Activated T-cell treated with anti-CD3 and anti-CD28 coated beads, Interleukin-2, amount 50 U/mL, for 72 hours (primary cell): Measurements from ENCODE around the gene WDR20. TPM values are rescaled to one million over a fixed set of nuclear protein-coding genes. Genes with fewer than 3 reads are reported as not detected.

Experiments used
- ATAC-seq, 2 donors: fragments of 150-1000 bp; cut with Tn5 transposase; replicated peaks in 1 of 2; 2 replicates each; pipeline ENCODE4 v1.10.0; 2021; ENCODE audit warnings: moderate library complexity in 2 of 2, mild to moderate bottlenecking in 1 of 2
- DNase-seq, 2 donors: peaks; one replicate each; pipeline ENCODE4 v3.0.0; 2021 to 2022; ENCODE audit warnings: mixed read lengths in 1 of 2
- H3K27ac Mint-ChIP-seq: one replicate; pipeline ENCODE4 v1.8.0; 2022; ENCODE audit warnings: mild to moderate bottlenecking, moderate library complexity, mixed read lengths
- H3K27me3 Mint-ChIP-seq: one replicate; pipeline ENCODE4 v1.8.0; 2022; ENCODE audit warnings: low read depth, mixed read lengths
- H3K36me3 Mint-ChIP-seq, 2 donors: one replicate each; pipeline ENCODE4 v1.8.0; 2022; ENCODE audit warnings: mixed read lengths in 2 of 2, mild to moderate bottlenecking in 1 of 2; ENCODE audit not compliant: insufficient read depth in 2 of 2
- H3K4me1 Mint-ChIP-seq: one replicate; pipeline ENCODE4 v1.8.0; 2022; ENCODE audit warnings: low read depth, mixed read lengths
- H3K4me3 Mint-ChIP-seq, 2 donors: one replicate each; pipeline ENCODE4 v1.8.0; 2022; ENCODE audit warnings: mild to moderate bottlenecking in 2 of 2, mixed read lengths in 2 of 2, moderate library complexity in 2 of 2
- H3K9me3 Mint-ChIP-seq, 2 donors: one replicate each; pipeline ENCODE4 v1.8.0; 2022; ENCODE audit warnings: mixed read lengths in 2 of 2
- total RNA-seq, 2 donors: library from RNA; stranded (reverse); gene quantifications; one replicate each; pipeline ENCODE4 v1.2.3, GENCODE V29; 2022

WDR20 gene
- total RNA-seq, 2 donors from 2014 or later: 23.8 to 29.9 TPM

GRCh38 chr14:102209224-102209966 is 69.7 kb downstream of the WDR20 start:
- no peak for ATAC-seq
- Mint-ChIP-seq H3K36me3 (peaks cover 1 to 9% of the 10 kb centered on the region in 2 donors), H3K9me3 (no peaks in the 10 kb centered on the region), H3K27ac (no peak overlapping the region), H3K4me1 (no peaks in the 10 kb centered on the region), H3K27me3 (no peaks in the 10 kb centered on the region), H3K4me3 (no peak overlapping the region)
- no peak for DNase-seq

GRCh38 chr14:102210421-102211042 is 70.8 kb downstream of the WDR20 start:
- Mint-ChIP-seq H3K9me3 (no peaks in the 10 kb centered on the region), H3K4me1 (no peaks in the 10 kb centered on the region), H3K4me3 (no peak overlapping the region), H3K36me3 (peaks cover 0 to 6% of the 10 kb centered on the region in 2 donors), H3K27me3 (no peaks in the 10 kb centered on the region), H3K27ac (no peak overlapping the region)
- no peak for DNase-seq
- ATAC-seq: no peak

- Mint-ChIP-seq H3K27me3 (no peaks in the 10 kb centered on the region), H3K9me3 (no peaks in the 10 kb centered on the region), H3K4me3 (no peak overlapping the region), H3K27ac (no peak overlapping the region), H3K36me3 (peaks cover 0 to 5% of the 10 kb centered on the region in 2 donors), H3K4me1 (no peaks in the 10 kb centered on the region)
- no peak for DNase-seq
- ATAC-seq: no peak
Observed at GRCh38 chr14:102211240-102211639, 71.5 kb downstream of the WDR20 start.

- Mint-ChIP-seq H3K4me3 (no peak overlapping the region), H3K9me3 (no peaks in the 10 kb centered on the region), H3K4me1 (no peaks in the 10 kb centered on the region), H3K27me3 (no peaks in the 10 kb centered on the region), H3K36me3 (peaks cover 0 to 5% of the 10 kb centered on the region in 2 donors), H3K27ac (no peak overlapping the region)
- ATAC-seq (no peak), DNase-seq (no peak)
Observed at GRCh38 chr14:102212356-102212755, 72.7 kb downstream of the WDR20 start.

GRCh38 chr14:102212845-102213244 is 73.1 kb downstream of the WDR20 start:
- Mint-ChIP-seq H3K27ac (no peak overlapping the region), H3K9me3 (no peaks in the 10 kb centered on the region)

GRCh38 chr14:102213470-102213869 is 73.8 kb downstream of the WDR20 start:
- no peak overlapping the region for H3K4me3 Mint-ChIP-seq
- no peak overlapping the region for H3K27ac Mint-ChIP-seq
- H3K36me3 Mint-ChIP-seq: peaks cover 0 to 5% of the 10 kb centered on the region in 2 donors
- ATAC-seq: no peak
- no peaks in the 10 kb centered on the region for H3K9me3 Mint-ChIP-seq
- DNase-seq: no peak
- no peaks in the 10 kb centered on the region for H3K4me1 Mint-ChIP-seq
- no peaks in the 10 kb centered on the region for H3K27me3 Mint-ChIP-seq

More at GRCh38 chr14:102212845-102213244, 73.1 kb downstream of the WDR20 start:
- ATAC-seq (no peak), DNase-seq (no peak)
- Mint-ChIP-seq H3K27me3 (no peaks in the 10 kb centered on the region), H3K4me3 (no peak overlapping the region), H3K36me3 (peaks cover 0 to 5% of the 10 kb centered on the region in 2 donors), H3K4me1 (no peaks in the 10 kb centered on the region)

GRCh38 chr14:102213984-102214658 is 74.4 kb downstream of the WDR20 start:
- Mint-ChIP-seq H3K9me3 (no peaks in the 10 kb centered on the region), H3K4me3 (no peak overlapping the region), H3K27ac (no peak overlapping the region), H3K4me1 (no peaks in the 10 kb centered on the region), H3K36me3 (peaks cover 0 to 3% of the 10 kb centered on the region in 2 donors), H3K27me3 (no peaks in the 10 kb centered on the region)
- ATAC-seq (no peak), DNase-seq (no peak)

GRCh38 chr14:102215071-102215470 is 75.4 kb downstream of the WDR20 start:
- H3K36me3 Mint-ChIP-seq: no peaks in the 10 kb centered on the region
- H3K4me3 Mint-ChIP-seq: no peak overlapping the region
- H3K27ac Mint-ChIP-seq: no peak overlapping the region
- DNase-seq: no peak
- no peaks in the 10 kb centered on the region for H3K9me3 Mint-ChIP-seq
- H3K27me3 Mint-ChIP-seq: no peaks in the 10 kb centered on the region
- no peak for ATAC-seq
- H3K4me1 Mint-ChIP-seq: peaks cover 7% of the 10 kb centered on the region

- H3K27ac Mint-ChIP-seq: no peak overlapping the region
- DNase-seq (no peak), ATAC-seq (no peak)
- H3K27me3 Mint-ChIP-seq: no peaks in the 10 kb centered on the region
- no peaks in the 10 kb centered on the region for H3K36me3 Mint-ChIP-seq
- no peak overlapping the region for H3K4me3 Mint-ChIP-seq
- H3K4me1 Mint-ChIP-seq: peaks cover 7% of the 10 kb centered on the region
- no peaks in the 10 kb centered on the region for H3K9me3 Mint-ChIP-seq
Observed at GRCh38 chr14:102215576-102216250, 76.0 kb downstream of the WDR20 start.

- Mint-ChIP-seq H3K27ac (no peak overlapping the region), H3K27me3 (no peaks in the 10 kb centered on the region), H3K4me1 (peaks cover 7% of the 10 kb centered on the region), H3K4me3 (no peak overlapping the region), H3K36me3 (no peaks in the 10 kb centered on the region), H3K9me3 (no peaks in the 10 kb centered on the region)
- ATAC-seq (no peak), DNase-seq (no peak)
Observed at GRCh38 chr14:102217399-102217798, 77.7 kb downstream of the WDR20 start.

- Mint-ChIP-seq H3K9me3 (no peaks in the 10 kb centered on the region), H3K4me3 (no peak overlapping the region), H3K36me3 (no peaks in the 10 kb centered on the region), H3K27me3 (no peaks in the 10 kb centered on the region), H3K4me1 (peaks cover 7% of the 10 kb centered on the region), H3K27ac (no peak overlapping the region)
- DNase-seq (no peak), ATAC-seq (no peak)
Observed at GRCh38 chr14:102217987-102218421, 78.3 kb downstream of the WDR20 start.

GRCh38 chr14:102218688-102219087 is 79.0 kb downstream of the WDR20 start:
- H3K9me3 Mint-ChIP-seq: no peaks in the 10 kb centered on the region
- H3K27ac Mint-ChIP-seq: no peak overlapping the region
- H3K4me1 Mint-ChIP-seq: peaks cover 7% of the 10 kb centered on the region
- DNase-seq: no peak
- no peak for ATAC-seq
- H3K27me3 Mint-ChIP-seq: no peaks in the 10 kb centered on the region
- peaks cover 0 to 2% of the 10 kb centered on the region in 2 donors for H3K36me3 Mint-ChIP-seq
- H3K4me3 Mint-ChIP-seq: no peak overlapping the region

GRCh38 chr14:102219316-102219715 is 79.6 kb downstream of the WDR20 start:
- H3K36me3 Mint-ChIP-seq: peaks cover 0 to 3% of the 10 kb centered on the region in 2 donors
- peaks cover 7% of the 10 kb centered on the region for H3K4me1 Mint-ChIP-seq
- H3K27ac Mint-ChIP-seq: no peak overlapping the region
- DNase-seq (no peak), ATAC-seq (no peak)
- H3K9me3 Mint-ChIP-seq: no peaks in the 10 kb centered on the region
- no peak overlapping the region for H3K4me3 Mint-ChIP-seq
- H3K27me3 Mint-ChIP-seq: no peaks in the 10 kb centered on the region
